Fibroblast of mammary gland (primary cell): ENCODE measurements around the gene KRT84.
A peak's percentile ranks its signal among the peaks of the same experiment; 100 is the strongest.

ENCODE experiments used
- DNase-seq: peaks from one replicate; pipeline ENCODE4 v3.0.0-alpha.2; 2010; ENCODE audit warnings: low read depth
- H3K4me3 ChIP-seq: 2 replicates; pipeline ENCODE4 v1.5.1; 2011; ENCODE audit warnings: low read depth, mild to moderate bottlenecking, low read length, moderate library complexity; ENCODE audit not compliant: control insufficient read depth
- TF ChIP-seq, protein P1 (sequence below): conservative IDR thresholded peaks from 2 replicates; pipeline ENCODE4 v1.5.1; 2011; ENCODE audit warnings: low read depth, low read length, inconsistent platforms; ENCODE audit not compliant: control insufficient read depth, insufficient read depth

Gene KRT84

DNA sequence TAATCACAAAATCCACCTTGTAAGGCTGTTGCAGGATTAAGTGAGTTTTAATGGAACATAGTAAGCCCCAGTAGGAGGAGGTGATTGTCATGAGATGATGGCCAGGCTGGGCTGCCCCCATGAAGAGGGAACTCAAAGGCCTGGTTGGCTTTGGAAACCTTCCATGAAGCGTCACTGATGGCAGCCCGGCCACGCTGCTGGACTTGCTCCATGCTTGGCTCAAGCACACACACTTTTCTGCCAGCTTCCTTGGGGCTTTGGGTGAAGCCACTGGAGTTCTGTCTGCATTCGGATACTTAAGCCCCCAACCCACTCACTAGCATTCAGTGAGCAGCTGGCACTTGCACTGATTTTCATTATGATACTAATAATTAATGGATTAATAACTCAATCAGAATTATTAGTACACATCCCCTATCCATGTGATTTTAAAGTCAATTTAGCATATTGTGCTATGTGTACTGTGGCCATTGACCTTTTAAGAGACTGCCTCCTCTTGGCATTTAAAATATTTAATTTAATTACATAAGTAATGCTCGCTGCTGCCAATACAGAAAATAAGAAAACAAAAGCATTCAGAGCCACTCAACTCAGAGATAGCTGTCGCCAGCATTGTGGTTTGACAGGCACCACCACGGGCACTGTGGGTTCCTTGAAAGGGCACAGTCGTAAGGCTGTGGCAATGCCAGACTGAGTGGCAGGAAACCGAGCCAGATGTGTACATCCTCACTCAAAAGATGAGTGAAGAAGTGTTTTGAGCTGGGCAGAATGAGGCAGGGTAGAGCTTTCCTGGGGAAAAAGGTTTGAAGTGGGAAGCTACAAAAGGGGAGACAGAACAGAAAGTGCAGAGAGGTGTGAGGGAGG lies 34.0 kb downstream of the KRT84 start:
- TF ChIP-seq, protein P1, sequence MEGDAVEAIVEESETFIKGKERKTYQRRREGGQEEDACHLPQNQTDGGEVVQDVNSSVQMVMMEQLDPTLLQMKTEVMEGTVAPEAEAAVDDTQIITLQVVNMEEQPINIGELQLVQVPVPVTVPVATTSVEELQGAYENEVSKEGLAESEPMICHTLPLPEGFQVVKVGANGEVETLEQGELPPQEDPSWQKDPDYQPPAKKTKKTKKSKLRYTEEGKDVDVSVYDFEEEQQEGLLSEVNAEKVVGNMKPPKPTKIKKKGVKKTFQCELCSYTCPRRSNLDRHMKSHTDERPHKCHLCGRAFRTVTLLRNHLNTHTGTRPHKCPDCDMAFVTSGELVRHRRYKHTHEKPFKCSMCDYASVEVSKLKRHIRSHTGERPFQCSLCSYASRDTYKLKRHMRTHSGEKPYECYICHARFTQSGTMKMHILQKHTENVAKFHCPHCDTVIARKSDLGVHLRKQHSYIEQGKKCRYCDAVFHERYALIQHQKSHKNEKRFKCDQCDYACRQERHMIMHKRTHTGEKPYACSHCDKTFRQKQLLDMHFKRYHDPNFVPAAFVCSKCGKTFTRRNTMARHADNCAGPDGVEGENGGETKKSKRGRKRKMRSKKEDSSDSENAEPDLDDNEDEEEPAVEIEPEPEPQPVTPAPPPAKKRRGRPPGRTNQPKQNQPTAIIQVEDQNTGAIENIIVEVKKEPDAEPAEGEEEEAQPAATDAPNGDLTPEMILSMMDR = no peak
- DNase-seq = no peak
- no peak overlapping the region for H3K4me3 ChIP-seq

DNA sequence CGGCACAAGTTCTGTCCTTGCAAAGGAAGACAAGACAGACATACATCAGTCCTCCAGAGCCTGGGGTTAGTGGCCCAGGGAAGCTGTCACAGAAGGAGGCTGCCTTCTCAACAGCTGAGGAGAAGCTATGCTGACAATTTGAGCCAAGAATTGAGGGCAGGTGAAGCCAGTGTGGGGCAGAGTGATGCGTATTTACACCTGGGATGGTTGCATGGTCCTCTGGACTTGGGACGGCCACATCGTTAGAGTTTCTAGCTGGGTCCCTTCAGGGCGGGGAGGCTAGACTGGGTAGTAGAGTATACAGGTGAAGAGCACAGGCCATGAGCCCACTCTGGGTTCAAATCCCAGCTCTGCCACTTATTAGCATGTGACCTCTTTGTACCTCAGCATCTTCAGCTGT lies 34.7 kb downstream of the KRT84 start:
- no peak for DNase-seq
- TF ChIP-seq, protein P1 = no peak
- H3K4me3 ChIP-seq = no peak overlapping the region

DNA sequence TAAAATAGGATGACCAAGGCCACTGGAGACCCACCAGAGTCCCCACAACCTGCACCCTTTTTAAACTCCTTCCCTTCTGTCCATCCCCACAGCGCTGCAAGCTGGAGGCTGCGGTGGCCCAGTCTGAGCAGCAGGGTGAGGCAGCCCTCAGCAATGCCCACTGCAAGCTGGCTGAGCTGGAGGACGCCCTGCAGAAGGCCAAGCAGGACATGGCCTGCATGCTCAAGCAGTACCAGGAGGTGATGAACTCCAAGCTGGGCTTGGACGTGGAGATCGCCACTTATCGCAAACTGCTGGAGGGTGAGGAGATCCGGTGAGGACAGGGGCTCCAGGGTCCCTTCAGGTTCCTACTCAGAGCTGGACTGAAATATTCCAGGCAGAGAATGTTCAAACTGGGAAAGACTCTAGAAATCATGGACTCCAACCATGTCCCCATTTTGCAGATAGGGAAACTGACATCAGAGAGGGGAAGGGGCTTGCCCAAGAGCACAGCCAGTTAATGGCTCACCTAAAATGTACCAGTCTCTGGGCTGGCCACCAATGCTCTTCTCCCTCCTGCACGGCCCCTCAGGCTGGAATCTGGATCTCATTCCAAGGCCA lies 35.3 kb downstream of the KRT84 start:
- TF ChIP-seq, protein P1 = no peak
- no peak overlapping the region for H3K4me3 ChIP-seq
- DNase-seq = no peak

DNA sequence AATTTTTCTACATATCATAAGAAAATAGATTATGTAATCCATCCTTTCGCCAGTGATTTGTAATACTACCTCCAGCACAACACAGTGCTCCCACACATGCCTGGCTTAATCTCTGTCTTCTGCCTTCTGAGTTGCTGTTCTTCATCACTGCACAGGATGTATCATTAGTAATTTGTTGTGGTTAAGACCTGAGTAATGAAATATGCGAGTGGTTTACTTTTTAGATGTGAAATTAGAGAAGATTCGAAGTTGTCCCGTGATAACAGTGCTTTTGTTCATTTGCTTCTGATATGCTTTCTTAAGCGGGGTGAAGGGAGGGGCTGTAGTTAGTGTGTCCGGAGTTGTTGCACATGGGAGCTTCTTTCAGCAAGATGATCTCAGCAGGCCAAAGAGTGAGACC lies 36.3 kb downstream of the KRT84 start:
- TF ChIP-seq, protein P1 = no peak
- H3K4me3 ChIP-seq = no peak overlapping the region
- DNase-seq = peak; percentile 20

DNA sequence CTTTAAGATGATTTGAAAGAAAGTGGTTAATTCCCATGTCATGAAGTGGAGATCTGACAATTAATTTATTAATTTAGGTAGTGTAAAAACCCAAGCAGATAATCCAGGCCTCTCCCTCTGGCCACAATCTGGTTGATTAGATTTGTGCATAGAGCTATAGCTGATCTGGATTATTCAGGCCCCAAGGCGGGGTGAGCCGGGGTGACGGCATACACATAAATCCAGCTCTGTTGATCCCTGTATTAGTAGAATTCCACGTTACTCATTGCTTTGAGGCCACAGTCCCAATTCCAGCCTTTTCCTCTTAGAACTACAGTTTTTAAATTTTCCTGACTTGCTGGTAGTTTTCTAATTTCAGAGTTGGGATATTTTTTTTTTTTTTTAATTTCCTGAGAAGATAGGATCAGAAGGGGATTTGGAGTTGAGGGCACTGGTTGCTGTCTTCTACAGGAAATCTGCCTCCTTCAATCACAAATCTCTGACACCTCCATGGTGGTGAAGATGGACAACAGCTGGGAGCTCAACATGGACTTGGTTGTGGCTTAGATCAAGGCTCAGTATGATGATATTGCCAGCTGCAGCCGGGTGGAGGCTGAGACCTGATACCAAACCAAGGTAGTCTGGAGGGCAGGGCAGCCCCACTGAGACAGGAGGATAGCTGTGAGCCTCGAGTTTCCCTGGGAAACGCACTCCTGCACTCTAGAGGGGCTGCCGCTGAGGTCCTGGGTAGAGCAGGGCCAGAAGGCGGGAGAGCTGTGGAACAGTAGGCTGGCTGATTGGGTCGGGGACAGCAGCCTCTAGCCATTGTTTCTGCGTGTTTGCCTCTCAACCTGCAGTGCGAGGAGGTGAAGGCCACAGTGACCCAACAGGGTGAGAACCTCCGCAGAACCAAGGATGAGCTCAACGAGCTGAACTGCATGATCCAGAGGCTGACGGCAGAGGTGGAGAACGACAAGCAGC lies 37.6 kb downstream of the KRT84 start:
- no peak for DNase-seq
- TF ChIP-seq, protein P1 = no peak
- no peak overlapping the region for H3K4me3 ChIP-seq

DNA sequence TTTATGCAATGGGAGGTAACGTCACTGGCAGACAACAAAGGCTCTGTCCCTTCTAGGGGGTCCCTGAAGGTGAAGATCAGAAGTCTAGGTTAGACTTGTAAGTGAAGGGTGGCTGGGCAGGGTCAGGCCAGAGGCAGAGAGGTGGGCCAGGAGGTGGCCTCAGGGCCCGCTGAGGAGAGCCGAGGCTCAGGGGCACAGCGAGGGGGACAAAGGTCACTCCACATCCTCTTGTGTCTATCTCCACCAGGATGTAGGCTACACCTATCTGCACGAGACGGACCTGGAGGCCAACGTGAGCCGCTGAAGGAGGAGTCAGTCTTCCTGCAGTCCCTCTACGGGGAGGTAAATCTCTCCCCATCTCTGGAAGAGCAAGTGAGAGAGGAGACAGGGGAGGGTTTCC lies 38.4 kb downstream of the KRT84 start:
- TF ChIP-seq, protein P1 = no peak
- no peak overlapping the region for H3K4me3 ChIP-seq

More for the DNA sequence above, 38.4 kb downstream of the KRT84 start:
- no peak for DNase-seq
